H1 (cell line): ENCODE results near the gene EML1. TPM values are rescaled to one million over a fixed set of nuclear protein-coding genes. Genes with fewer than 3 reads are reported as not detected.

Experiments used
- CTCF ChIA-PET: fragments of 300-600 bp; sonication (Branson Sonifier 250); formaldehyde crosslinking; loops from one replicate; lab custom pipeline; 2021; ENCODE audit not compliant: partially characterized antibody; lab: Charles Lee
- POLR2A ChIA-PET: fragments of 300-600 bp; sonication (Branson Sonifier 250); formaldehyde crosslinking; loops from one replicate; lab custom pipeline; 2021; ENCODE audit warnings: inconsistent platforms; ENCODE audit not compliant: partially characterized antibody; lab: Charles Lee
- DNase-seq, 2 experiments: peaks; one replicate each; pipeline versions ENCODE4 v3.0.0 to v3.0.0-alpha.2; 2010 to 2022; ENCODE audit warnings: low spot score in 2 of 2, low read depth in 1 of 2, mixed read lengths in 1 of 2
- FAIRE-seq: peaks from 2 replicates; lab custom pipeline; 2011; peaks lifted over from hg19 to GRCh38; lab: Jason Lieb, UNC
- H2AFZ ChIP-seq: 2 replicates; pipeline ENCODE4 v1.8.1; 2012; ENCODE audit warnings: low read length, inconsistent platforms
- H2AK5ac ChIP-seq: 2 replicates; pipeline ENCODE4 v1.6.1; 2013; ENCODE audit warnings: low read depth, low read length
- H2BK120ac ChIP-seq: replicated peaks from 2 replicates; pipeline ENCODE3; 2013; ENCODE audit warnings: low read depth, low read length, inconsistent platforms
- H2BK12ac ChIP-seq: 2 replicates; pipeline ENCODE4 v1.6.1; 2013; ENCODE audit warnings: low read depth, low read length
- H2BK15ac ChIP-seq: 2 replicates; pipeline ENCODE4 v1.6.1; 2013; ENCODE audit warnings: low read length
- H2BK20ac ChIP-seq: 2 replicates; pipeline ENCODE4 v1.6.1; 2013; ENCODE audit warnings: low read length
- H2BK5ac ChIP-seq: 2 replicates; pipeline ENCODE4 v1.6.1; 2013; ENCODE audit warnings: low read depth, low read length
- H3K14ac ChIP-seq: 2 replicates; pipeline ENCODE4 v1.6.1; 2013; ENCODE audit warnings: inconsistent platforms; ENCODE audit not compliant: insufficient read length
- H3K18ac ChIP-seq: 2 replicates; pipeline ENCODE4 v1.6.1; 2013; ENCODE audit warnings: low read length; ENCODE audit errors: extremely low read depth
- H3K23ac ChIP-seq: 2 replicates; pipeline ENCODE4 v1.6.1; 2013; ENCODE audit warnings: inconsistent platforms; ENCODE audit not compliant: insufficient read length
- H3K23me2 ChIP-seq: 2 replicates; pipeline ENCODE4 v1.6.1; 2013; ENCODE audit warnings: low read depth, low read length
- H3K27ac ChIP-seq: 2 replicates; pipeline ENCODE4 v1.6.1; 2011; ENCODE audit warnings: low read depth, low read length, inconsistent platforms
- H3K27me3 ChIP-seq, 4 experiments: replicated peaks in 1 of 4; 1 replicate in 1 of 4; 2 replicates in 3 of 4; pipeline versions ENCODE4 v1.6.1 to v1.8.1; 2011 to 2013; ENCODE audit warnings: low read length in 3 of 4, mild to moderate bottlenecking in 3 of 4, inconsistent platforms in 2 of 4, mixed read lengths in 2 of 4, moderate library complexity in 1 of 4; ENCODE audit not compliant: control insufficient read depth in 3 of 4, insufficient read depth in 3 of 4; ENCODE audit errors: extremely low read depth in 1 of 4
- H3K36me3 ChIP-seq, 4 experiments: 2 replicates each; pipeline versions ENCODE4 v1.6.1 to v1.8.1; 2011 to 2013; ENCODE audit warnings: mild to moderate bottlenecking in 4 of 4, low read length in 3 of 4, moderate library complexity in 2 of 4, control low read depth in 1 of 4, inconsistent platforms in 1 of 4; ENCODE audit not compliant: insufficient read depth in 4 of 4, control insufficient read depth in 2 of 4
- H3K4ac ChIP-seq: replicated peaks from 2 replicates; pipeline ENCODE3; 2013; ENCODE audit warnings: low read length, low read depth, mixed read lengths, inconsistent platforms; ENCODE audit not compliant: insufficient read length
- H3K4me1 ChIP-seq, 4 experiments: replicated peaks in 1 of 4; 1 replicate in 1 of 4; 2 replicates in 3 of 4; pipeline versions ENCODE4 v1.6.1 to v1.8.1; 2011 to 2013; ENCODE audit warnings: low read length in 3 of 4, inconsistent platforms in 2 of 4, mixed read lengths in 1 of 4; ENCODE audit not compliant: insufficient read depth in 4 of 4, control insufficient read depth in 3 of 4
- H3K4me2 ChIP-seq, 2 experiments: 2 replicates each; pipeline versions ENCODE4 v1.6.1 to v1.8.1; 2011 to 2013; ENCODE audit warnings: low read depth in 2 of 2, low read length in 2 of 2, control low read depth in 1 of 2, inconsistent platforms in 1 of 2, mild to moderate bottlenecking in 1 of 2; ENCODE audit not compliant: insufficient read depth in 1 of 2
- H3K4me3 ChIP-seq, 4 experiments: fragments of 200-600, 300-600 bp in 1 of 4; sonication (generic), shearing (Covaris generic), sonication (Bioruptor Twin) in 1 of 4; 2 replicates each; pipeline versions ENCODE4 v1.5.1 to v1.8.1; 2011 to 2016; ENCODE audit warnings: low read length in 4 of 4, low read depth in 3 of 4, control low read depth in 2 of 4, inconsistent platforms in 2 of 4, mild to moderate bottlenecking in 2 of 4, mixed read lengths in 1 of 4, moderate library complexity in 1 of 4; ENCODE audit not compliant: insufficient read depth in 2 of 4; ENCODE audit errors: extremely low read depth in 1 of 4
- H3K56ac ChIP-seq: replicated peaks from 2 replicates; pipeline ENCODE3; 2013; ENCODE audit warnings: low read depth, mild to moderate bottlenecking, mixed read lengths, low read length, inconsistent platforms; ENCODE audit not compliant: insufficient read length
- H3K79me1 ChIP-seq: 2 replicates; pipeline ENCODE4 v1.6.1; 2013; ENCODE audit warnings: low read depth, low read length, control low read depth
- H3K79me2 ChIP-seq, 2 experiments: 2 replicates each; pipeline versions ENCODE4 v1.6.1 to v1.8.1; 2012 to 2013; ENCODE audit warnings: low read length in 2 of 2, mild to moderate bottlenecking in 2 of 2, inconsistent platforms in 1 of 2; ENCODE audit not compliant: insufficient read depth in 2 of 2, control insufficient read depth in 1 of 2
- H3K9ac ChIP-seq, 4 experiments: replicated peaks in 1 of 4; 1 replicate in 1 of 4; 2 replicates in 3 of 4; pipeline versions ENCODE4 v1.6.1 to v1.8.1; 2011 to 2013; ENCODE audit warnings: low read depth in 3 of 4, low read length in 3 of 4, control low read depth in 2 of 4, mild to moderate bottlenecking in 2 of 4, moderate library complexity in 2 of 4, inconsistent platforms in 1 of 4; ENCODE audit errors: extremely low read depth in 1 of 4
- H3K9me3 ChIP-seq, 2 experiments: 2 replicates each; pipeline versions ENCODE4 v1.6.1 to v1.8.1; 2012 to 2013; ENCODE audit warnings: mild to moderate bottlenecking in 2 of 2, moderate library complexity in 2 of 2, control low read depth in 1 of 2, inconsistent platforms in 1 of 2, low read depth in 1 of 2, low read length in 1 of 2, mixed read lengths in 1 of 2; ENCODE audit not compliant: insufficient read depth in 2 of 2
- H4K20me1 ChIP-seq, 2 experiments: replicated peaks in 1 of 2; 2 replicates each; pipeline versions ENCODE3 to v1.8.1; 2011 to 2013; ENCODE audit warnings: inconsistent platforms in 2 of 2, low read length in 2 of 2, mild to moderate bottlenecking in 1 of 2; ENCODE audit not compliant: insufficient read depth in 2 of 2, control insufficient read depth in 1 of 2
- H4K5ac ChIP-seq: 2 replicates; pipeline ENCODE4 v1.6.1; 2013; ENCODE audit warnings: low read length, low read depth, mixed read lengths, inconsistent platforms; ENCODE audit not compliant: insufficient read length
- H4K8ac ChIP-seq: 2 replicates; pipeline ENCODE4 v1.8.0; 2013; ENCODE audit warnings: mild to moderate bottlenecking, moderate library complexity, low read length, inconsistent platforms; ENCODE audit not compliant: insufficient read depth; ENCODE audit errors: extremely low read depth
- H4K91ac ChIP-seq: replicated peaks from 2 replicates; pipeline ENCODE3; 2013; ENCODE audit warnings: low read length, mixed read lengths, inconsistent platforms; ENCODE audit not compliant: insufficient read length
- ASH2L ChIP-seq: fragments of 200-600, 300-600 bp; sonication (generic); IDR thresholded peaks from one replicate; pipeline ENCODE4 v1.7.1; 2017; ENCODE audit warnings: low read length
- BACH1 ChIP-seq: IDR thresholded peaks from 2 replicates; pipeline ENCODE4 v1.6.1; 2012; ENCODE audit warnings: low read length, improper control_type of control experiment
- CEBPB ChIP-seq: IDR thresholded peaks from 2 replicates; pipeline ENCODE4 v1.6.1; 2012; ENCODE audit warnings: low read depth, low read length
- CHD1 ChIP-seq: IDR thresholded peaks from 2 replicates; pipeline ENCODE4 v1.6.1; 2012; ENCODE audit warnings: low read depth, low read length, improper control_type of control experiment
- CREB1 ChIP-seq: IDR thresholded peaks from 2 replicates; pipeline ENCODE4 v1.6.1; 2012; ENCODE audit warnings: inconsistent platforms
- EGR1 ChIP-seq: IDR thresholded peaks from 2 replicates; pipeline ENCODE4 v1.6.1; 2011; ENCODE audit warnings: low read depth, low read length, borderline replicate concordance
- HDAC6 ChIP-seq: IDR thresholded peaks from one replicate; pipeline ENCODE4 v1.7.1; 2012; ENCODE audit warnings: low read depth, mild to moderate bottlenecking, inconsistent platforms, low read length, moderate library complexity
- NANOG ChIP-seq: IDR thresholded peaks from 2 replicates; pipeline ENCODE4 v1.6.1; 2011; ENCODE audit warnings: low read length, low read depth, mild to moderate bottlenecking, inconsistent platforms; ENCODE audit not compliant: insufficient read depth, poor library complexity, severe bottlenecking
- POLR2AphosphoS5 ChIP-seq: IDR thresholded peaks from 2 replicates; pipeline ENCODE4 v1.6.1; 2011; ENCODE audit warnings: low read depth, low read length
- POU5F1 ChIP-seq: IDR thresholded peaks from 2 replicates; pipeline ENCODE4 v1.6.1; 2011; ENCODE audit warnings: low read depth, mild to moderate bottlenecking, low read length, moderate library complexity
- SIX5 ChIP-seq: IDR thresholded peaks from 2 replicates; pipeline ENCODE4 v1.6.1; 2011; ENCODE audit warnings: mild to moderate bottlenecking, low read depth, low read length
- SP1 ChIP-seq: IDR thresholded peaks from 2 replicates; pipeline ENCODE4 v1.6.1; 2011; ENCODE audit warnings: low read depth, low read length
- TEAD4 ChIP-seq: IDR thresholded peaks from 2 replicates; pipeline ENCODE4 v1.6.1; 2012; ENCODE audit warnings: low read depth, low read length, inconsistent platforms, mixed read lengths
- WGBS, 2 experiments: shearing (Covaris generic) in 1 of 2; methylation state at CpG; one replicate each; pipeline versions ENCODE4 v1.1.6 to v1.1.7; 2013 to 2015; ENCODE audit warnings: low lambda C conversion rate in 2 of 2, mixed read lengths in 2 of 2, inconsistent platforms in 1 of 2, low coverage in 1 of 2, missing lambda C conversion rate in 1 of 2; ENCODE audit not compliant: insufficient replicate concordance in 2 of 2, insufficient coverage in 1 of 2, insufficient read length in 1 of 2; ENCODE audit errors: extremely low coverage in 1 of 2, missing lambda C conversion rate in 1 of 2; 5-methylcytosine and 5-hydroxymethylcytosine counted together
- polyA plus RNA-seq, 7 experiments: library from polyadenylated mRNA; depleted of rRNA in 3 of 7; stranded (reverse) in 5 of 7; unstranded in 2 of 7; fragments of >200 nt in 5 of 7; fragments of 200-250 nt in 2 of 7; gene quantifications; 1 replicate in 5 of 7; 2 replicates in 1 of 7; 4 replicates in 1 of 7; pipeline versions ENCODE4 v1.2.1 to v1.2.3, GENCODE V29; 2011 to 2013; ENCODE audit warnings: missing spikeins in 2 of 7, mixed read lengths in 2 of 7
- total RNA-seq: library from RNA; stranded (reverse); fragmentation: NEBNext Ultra II Directional; extraction: Animal tissue kit (Norgen Biotek cat#: 25700); gene quantifications from 2 replicates; pipeline ENCODE4 v1.2.1, GENCODE V29; 2021
- TF ChIP-seq, protein P1 (sequence below): IDR thresholded peaks from 2 replicates; pipeline ENCODE4 v1.6.1; 2012; ENCODE audit warnings: low read length, inconsistent platforms

The EML1 gene
- total and polyA plus RNA-seq, 2 of the 8 experiments (the other 6 are each of a cell fraction or from before 2014, with no cell fraction given) = 11.1 to 24.7 TPM

DNA sequence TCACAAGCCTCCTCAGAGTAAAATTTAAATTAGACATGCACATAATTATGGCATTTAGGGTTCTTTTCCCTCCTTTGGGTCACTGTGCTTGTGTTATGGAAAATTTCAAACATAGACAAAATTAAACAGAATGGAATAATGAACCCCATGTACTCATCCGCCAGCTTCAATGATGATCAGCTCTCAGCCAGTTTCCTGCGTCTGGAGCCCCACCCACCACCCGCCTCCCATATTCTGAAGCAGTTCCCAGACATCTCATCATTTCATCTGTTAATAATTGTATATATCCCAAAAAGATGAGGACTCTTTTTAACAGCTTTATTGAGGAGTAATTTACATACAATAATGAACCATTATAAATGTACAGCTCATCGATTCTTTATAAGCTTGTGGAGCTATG is 128.2 kb downstream of the EML1 start:
- Histone ChIP-seq H3K4me1 (peaks cover 0 to 3% (median 1%) of the 10 kb centered on the region in 4 experiments; a peak in 3 of 7 replicates), H2BK20ac (no peak overlapping the region), H3K23me2 (peaks cover 2% of the 10 kb centered on the region; the same call in 1 of the 2 replicates), H3K9me3 (no peaks in the 10 kb centered on the region), H4K5ac (no peak overlapping the region), H3K56ac (no peak overlapping the region), H2AK5ac (no peak overlapping the region), H3K14ac (no peak overlapping the region), H3K79me2 (no peaks in the 10 kb centered on the region), H4K20me1 (peaks cover 0 to 2% of the 10 kb centered on the region in 2 experiments), H2AFZ (no peak overlapping the region), H3K27me3 (no peaks in the 10 kb centered on the region), H3K27ac (no peak overlapping the region), H3K4me2 (no peak overlapping the region), H3K4me3 (no peak overlapping the region), H2BK120ac (no peak overlapping the region), H4K91ac (no peak overlapping the region), H3K23ac (no peak overlapping the region), H4K8ac (no peak overlapping the region), H3K4ac (no peak overlapping the region), H3K79me1 (no peaks in the 10 kb centered on the region), H3K9ac (no peak overlapping the region), H2BK15ac (no peak overlapping the region), H2BK5ac (no peak overlapping the region), H3K18ac (no peak overlapping the region), H2BK12ac (no peak overlapping the region), H3K36me3 (peaks cover 0 to 8% (median 3%) of the 10 kb centered on the region in 4 experiments; a peak in 3 of 8 replicates)
- WGBS, 2 experiments = 89% methylated on average over 4 of the region's 4 CpGs; no CpG with 5 or more reads in 1 of the 2 experiments
- DNase-seq (no peak), FAIRE-seq (no peak)
- POLR2A ChIA-PET = no interaction called here
- CTCF ChIA-PET = interaction anchor here (1.0 to 2.3 kb wide), 3 partner anchors 19 to 25 kb away, joined by 3 to 8 read pairs (median 4); no protein-coding TSS in a partner anchor
- TF ChIP-seq NANOG = no peak
- no peak for TF ChIP-seq EGR1
- TF ChIP-seq CEBPB = no peak
- no peak for TF ChIP-seq BACH1
- no peak for TF ChIP-seq ASH2L
- TF ChIP-seq HDAC6 = no peak
- TF ChIP-seq SP1 = no peak
- TF ChIP-seq, protein P1, sequence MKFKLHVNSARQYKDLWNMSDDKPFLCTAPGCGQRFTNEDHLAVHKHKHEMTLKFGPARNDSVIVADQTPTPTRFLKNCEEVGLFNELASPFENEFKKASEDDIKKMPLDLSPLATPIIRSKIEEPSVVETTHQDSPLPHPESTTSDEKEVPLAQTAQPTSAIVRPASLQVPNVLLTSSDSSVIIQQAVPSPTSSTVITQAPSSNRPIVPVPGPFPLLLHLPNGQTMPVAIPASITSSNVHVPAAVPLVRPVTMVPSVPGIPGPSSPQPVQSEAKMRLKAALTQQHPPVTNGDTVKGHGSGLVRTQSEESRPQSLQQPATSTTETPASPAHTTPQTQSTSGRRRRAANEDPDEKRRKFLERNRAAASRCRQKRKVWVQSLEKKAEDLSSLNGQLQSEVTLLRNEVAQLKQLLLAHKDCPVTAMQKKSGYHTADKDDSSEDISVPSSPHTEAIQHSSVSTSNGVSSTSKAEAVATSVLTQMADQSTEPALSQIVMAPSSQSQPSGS = no peak
- TF ChIP-seq POU5F1 = no peak
- no peak for TF ChIP-seq CREB1
- TF ChIP-seq CHD1 = no peak
- no peak for TF ChIP-seq TEAD4
- no peak for TF ChIP-seq SIX5
- TF ChIP-seq POLR2AphosphoS5 = no peak
